ENCODE results near the gene TTL. TPM values are rescaled to one million over a fixed set of nuclear protein-coding genes. Genes with fewer than 3 reads are reported as not detected.
"Not testable (repeated sequence)": the region's sequence is repeated elsewhere in the genome, so short reads cannot be mapped to it uniquely, and the experiment has no call there.

TTL gene
- 17.4 and 58.6 TPM in 2 replicates for total RNA-seq (ENCODE audit: low replicate concordance)
- long read RNA-seq, full-length matches to known transcripts, result 1 of 2 reads
- long read RNA-seq, partial matches to known transcripts, result 0 of 2 reads
- long read RNA-seq, other reads (novel, unspliced or antisense), result 1 of 2 reads

GRCh38 chr2:112481528-112482233 is at the start of gene TTL:
Gene TTL, plus strand, starts transcription at chr2:112482156. Its CDS starts 189 bp downstream, at chr2:112482345.
- Mint-ChIP-seq H3K4me1 (ENCODE audit: unreplicated experiment) (peaks cover 14% of the 10 kb centered on the region), H3K27ac (peak within 1 kb of the TSS; percentile 96), H3K27me3 (no peaks in the 10 kb centered on the region), H3K36me3 (peaks cover 18% of the 10 kb centered on the region), H3K9me3 (no peaks in the 10 kb centered on the region), H3K4me3 (peak within 1 kb of the TSS; percentile 99)
- peak; percentile 77 for DNase-seq (ENCODE audit: extremely low spot score, unreplicated experiment)
- TF ChIP-seq CTCF (conservative IDR thresholded peaks at IDR 0.05), result no peak

GRCh38 chr2:112432390-112432734 is 49.6 kb upstream of the TTL start:
- not testable (repeated sequence) for H3K27me3 Mint-ChIP-seq; H3K9me3 Mint-ChIP-seq; H3K4me1 Mint-ChIP-seq (ENCODE audit: unreplicated experiment); H3K36me3 Mint-ChIP-seq; H3K4me3 Mint-ChIP-seq; DNase-seq (ENCODE audit: extremely low spot score, unreplicated experiment); H3K27ac Mint-ChIP-seq

GRCh38 chr2:112432735-112433479 is 49.0 kb upstream of the TTL start:
- not testable (repeated sequence) for H3K27ac Mint-ChIP-seq; H3K9me3 Mint-ChIP-seq; DNase-seq (ENCODE audit: extremely low spot score, unreplicated experiment); H3K27me3 Mint-ChIP-seq; H3K36me3 Mint-ChIP-seq; H3K4me1 Mint-ChIP-seq (ENCODE audit: unreplicated experiment)
- peak overlapping the region; percentile 75 for H3K4me3 Mint-ChIP-seq

GRCh38 chr2:112433480-112433879 is 48.5 kb upstream of the TTL start, which contains the start of gene RGPD8:
Gene RGPD8, minus strand, starts transcription at chr2:112433645. Its CDS starts 192 bp downstream, at chr2:112433453.
- peak within 1 kb of the TSS; percentile 43 for H3K27ac Mint-ChIP-seq
- H3K36me3 Mint-ChIP-seq, result not testable (repeated sequence)
- DNase-seq (ENCODE audit: extremely low spot score, unreplicated experiment), result peak; percentile 90

GRCh38 chr2:112433932-112434730 is 47.8 kb upstream of the TTL start:
- Mint-ChIP-seq H3K4me3 (no peak overlapping the region), H3K9me3 (no peaks in the 10 kb centered on the region)

More at GRCh38 chr2:112433480-112433879, 48.5 kb upstream of the TTL start, which contains the start of gene RGPD8:
- H3K27me3 Mint-ChIP-seq; H3K4me1 Mint-ChIP-seq (ENCODE audit: unreplicated experiment); H3K9me3 Mint-ChIP-seq: not testable (repeated sequence)
- TF ChIP-seq CTCF (conservative IDR thresholded peaks at IDR 0.05), result peak; percentile 77
- H3K4me3 Mint-ChIP-seq, result peak within 1 kb of the TSS; percentile 75

GRCh38 chr2:112434890-112435715 is 46.9 kb upstream of the TTL start:
- not testable (repeated sequence) for H3K4me3 Mint-ChIP-seq

More at GRCh38 chr2:112433932-112434730, 47.8 kb upstream of the TTL start:
- no peak for TF ChIP-seq CTCF (conservative IDR thresholded peaks at IDR 0.05)
- Mint-ChIP-seq H3K36me3 (no peaks in the 10 kb centered on the region), H3K4me1 (ENCODE audit: unreplicated experiment) (peaks cover 8% of the 10 kb centered on the region), H3K27me3 (peaks cover 7% of the 10 kb centered on the region), H3K27ac (peak overlapping the region; percentile 43)
- DNase-seq (ENCODE audit: extremely low spot score, unreplicated experiment), result no peak

GRCh38 chr2:112435716-112436431 is 46.1 kb upstream of the TTL start:
- peaks cover 12% of the 10 kb centered on the region for H3K27me3 Mint-ChIP-seq
- DNase-seq (ENCODE audit: extremely low spot score, unreplicated experiment); H3K9me3 Mint-ChIP-seq; H3K4me1 Mint-ChIP-seq (ENCODE audit: unreplicated experiment); H3K36me3 Mint-ChIP-seq; H3K27ac Mint-ChIP-seq; H3K4me3 Mint-ChIP-seq: not testable (repeated sequence)

More at GRCh38 chr2:112434890-112435715, 46.9 kb upstream of the TTL start:
- not testable (repeated sequence) for H3K27ac Mint-ChIP-seq; H3K4me1 Mint-ChIP-seq (ENCODE audit: unreplicated experiment); H3K9me3 Mint-ChIP-seq; H3K36me3 Mint-ChIP-seq; DNase-seq (ENCODE audit: extremely low spot score, unreplicated experiment); H3K27me3 Mint-ChIP-seq

GRCh38 chr2:112436993-112437392 is 45.0 kb upstream of the TTL start:
- not testable (repeated sequence) for H3K4me1 Mint-ChIP-seq (ENCODE audit: unreplicated experiment)

GRCh38 chr2:112437405-112437831 is 44.5 kb upstream of the TTL start:
- DNase-seq (ENCODE audit: extremely low spot score, unreplicated experiment); H3K9me3 Mint-ChIP-seq; H3K36me3 Mint-ChIP-seq; H3K27ac Mint-ChIP-seq; H3K4me3 Mint-ChIP-seq; H3K4me1 Mint-ChIP-seq (ENCODE audit: unreplicated experiment): not testable (repeated sequence)
- peaks cover 12% of the 10 kb centered on the region for H3K27me3 Mint-ChIP-seq

More at GRCh38 chr2:112436993-112437392, 45.0 kb upstream of the TTL start:
- H3K4me3 Mint-ChIP-seq; DNase-seq (ENCODE audit: extremely low spot score, unreplicated experiment); H3K9me3 Mint-ChIP-seq; H3K27ac Mint-ChIP-seq; H3K36me3 Mint-ChIP-seq: not testable (repeated sequence)
- H3K27me3 Mint-ChIP-seq, result peaks cover 12% of the 10 kb centered on the region
